ENCODE measurements around the gene C19orf73. TPM values are rescaled to one million over a fixed set of nuclear protein-coding genes. Genes with fewer than 3 reads are reported as not detected.
A peak's percentile ranks its signal among the peaks of the same experiment; 100 is the strongest.

Gene C19orf73
- total RNA-seq, result 1 to 10 TPM in 4 of 6 donors, under 1 TPM in 1, not detected in 1; 0.89 to 7.9 (median 2.3) TPM

GRCh38 chr19:49118565-49119410 lies at the start of gene C19orf73:
C19orf73 (minus strand) TSS chr19:49119143; CDS start chr19:49119022, 121 bp downstream.
- no peaks in the 10 kb centered on the region for H3K27me3 ChIP-seq
- DNase-seq (peak; percentile 92 to 99), ATAC-seq (ENCODE audit: low FRiP score in 2 of 2) (peak; percentile 96)
- TF ChIP-seq CTCF (IDR thresholded peaks at IDR 0.05), result peak in 5 of 6 experiments; percentile 18 to 75 (median 53)
- peak in 1 of 4 donors; percentile 44 for TF ChIP-seq EP300 (IDR thresholded peaks at IDR 0.05)
- TF ChIP-seq POLR2A (IDR thresholded peaks at IDR 0.05), result peak in 3 of 4 donors; percentile 33 to 70 (median 64)
- TF ChIP-seq POLR2AphosphoS5 (IDR thresholded peaks at IDR 0.05), result peak; percentile 66 to 77
- peaks cover 30 to 42% (median 33%) of the 10 kb centered on the region in 4 donors for H3K4me1 ChIP-seq
- WGBS, 2 donors, result 1 to 3% methylated on average over 28 to 30 of the region's 85 CpGs
- H3K36me3 ChIP-seq, result no peaks in the 10 kb centered on the region
- H3K27ac ChIP-seq, result peak within 1 kb of the TSS; percentile 93 to 94 (median 94)
- peak within 1 kb of the TSS; percentile 58 to 75 (median 65) for H3K4me3 ChIP-seq
- no peaks in the 10 kb centered on the region for H3K9me3 ChIP-seq

- WGBS, 2 donors, result 88 to 95% methylated on average over 4 to 22 of the region's 23 CpGs
- H3K4me1 ChIP-seq, result peaks cover 15 to 18% (median 16%) of the 10 kb centered on the region in 4 donors
- DNase-seq (no peak), ATAC-seq (ENCODE audit: low FRiP score in 2 of 2) (peak in 1 of 2 donors; percentile 27)
- no peak overlapping the region for H3K27ac ChIP-seq
- H3K36me3 ChIP-seq, result peaks cover 19 to 57% (median 51%) of the 10 kb centered on the region in 4 donors
- TF ChIP-seq POLR2A (IDR thresholded peaks at IDR 0.05) (no peak), CTCF (IDR thresholded peaks at IDR 0.05) (no peak), EP300 (IDR thresholded peaks at IDR 0.05) (no peak), POLR2AphosphoS5 (IDR thresholded peaks at IDR 0.05) (no peak)
- no peaks in the 10 kb centered on the region for H3K27me3 ChIP-seq
- no peaks in the 10 kb centered on the region for H3K9me3 ChIP-seq
- H3K4me3 ChIP-seq, result no peak overlapping the region
Measured at GRCh38 chr19:49168421-49168820, 49.5 kb upstream of the C19orf73 start.

GRCh38 chr19:49167857-49168409 lies 49.0 kb upstream of the C19orf73 start:
- TF ChIP-seq POLR2AphosphoS5 (IDR thresholded peaks at IDR 0.05), result no peak
- no peak for TF ChIP-seq CTCF (IDR thresholded peaks at IDR 0.05)
- TF ChIP-seq EP300 (IDR thresholded peaks at IDR 0.05), result no peak
- TF ChIP-seq POLR2A (IDR thresholded peaks at IDR 0.05), result no peak
- no peaks in the 10 kb centered on the region for H3K9me3 ChIP-seq
- no peak overlapping the region for H3K4me3 ChIP-seq
- H3K36me3 ChIP-seq, result peaks cover 14 to 52% (median 46%) of the 10 kb centered on the region in 4 donors
- H3K27ac ChIP-seq, result no peak overlapping the region
- no peaks in the 10 kb centered on the region for H3K27me3 ChIP-seq
- H3K4me1 ChIP-seq, result peaks cover 15 to 18% (median 16%) of the 10 kb centered on the region in 4 donors
- WGBS, 2 donors, result 91 to 95% methylated on average over 13 to 25 of the region's 25 CpGs
- DNase-seq (no peak), ATAC-seq (ENCODE audit: low FRiP score in 2 of 2) (peak in 1 of 2 donors; percentile 47)

GRCh38 chr19:49165865-49166301 lies 46.9 kb upstream of the C19orf73 start:
- H3K27me3 ChIP-seq, result no peaks in the 10 kb centered on the region
- DNase-seq (peak in 1 of 2 donors; percentile 77), ATAC-seq (ENCODE audit: low FRiP score in 2 of 2) (peak in 1 of 2 donors; percentile 61)
- H3K27ac ChIP-seq, result peak overlapping the region; percentile 71 to 82 (median 74)
- peaks cover 15 to 19% (median 16%) of the 10 kb centered on the region in 4 donors for H3K4me1 ChIP-seq
- H3K9me3 ChIP-seq, result no peaks in the 10 kb centered on the region
- WGBS, 2 donors, result 60 to 92% methylated on average over 5 to 9 of the region's 30 CpGs
- no peak overlapping the region for H3K4me3 ChIP-seq
- H3K36me3 ChIP-seq, result peaks cover 3 to 37% (median 26%) of the 10 kb centered on the region in 4 donors
- TF ChIP-seq POLR2A (IDR thresholded peaks at IDR 0.05) (no peak), POLR2AphosphoS5 (IDR thresholded peaks at IDR 0.05) (no peak), EP300 (IDR thresholded peaks at IDR 0.05) (no peak), CTCF (IDR thresholded peaks at IDR 0.05) (no peak)
